ENCODE data around the gene RHOBTB1.

DNA sequence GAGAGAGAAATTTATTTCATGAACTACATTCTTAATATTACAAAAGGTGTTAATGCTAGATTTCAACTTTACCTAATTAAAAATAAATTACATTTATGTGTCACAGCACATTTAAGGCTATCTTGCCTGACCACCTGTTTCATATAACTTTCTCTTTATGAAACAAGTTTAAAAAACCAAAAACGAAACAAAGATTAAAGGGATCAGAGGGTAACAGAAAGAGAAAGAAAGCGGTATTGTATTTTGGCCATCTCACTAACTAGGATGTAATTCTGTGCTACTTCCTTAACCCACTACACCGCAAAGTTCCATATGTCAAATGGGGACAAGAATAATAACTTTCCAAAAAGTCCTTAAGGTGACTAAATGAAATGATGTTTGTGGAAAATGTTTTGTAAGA, 6.3 kb upstream of the RHOBTB1 start:
- TF ChIP-seq, protein P1, sequence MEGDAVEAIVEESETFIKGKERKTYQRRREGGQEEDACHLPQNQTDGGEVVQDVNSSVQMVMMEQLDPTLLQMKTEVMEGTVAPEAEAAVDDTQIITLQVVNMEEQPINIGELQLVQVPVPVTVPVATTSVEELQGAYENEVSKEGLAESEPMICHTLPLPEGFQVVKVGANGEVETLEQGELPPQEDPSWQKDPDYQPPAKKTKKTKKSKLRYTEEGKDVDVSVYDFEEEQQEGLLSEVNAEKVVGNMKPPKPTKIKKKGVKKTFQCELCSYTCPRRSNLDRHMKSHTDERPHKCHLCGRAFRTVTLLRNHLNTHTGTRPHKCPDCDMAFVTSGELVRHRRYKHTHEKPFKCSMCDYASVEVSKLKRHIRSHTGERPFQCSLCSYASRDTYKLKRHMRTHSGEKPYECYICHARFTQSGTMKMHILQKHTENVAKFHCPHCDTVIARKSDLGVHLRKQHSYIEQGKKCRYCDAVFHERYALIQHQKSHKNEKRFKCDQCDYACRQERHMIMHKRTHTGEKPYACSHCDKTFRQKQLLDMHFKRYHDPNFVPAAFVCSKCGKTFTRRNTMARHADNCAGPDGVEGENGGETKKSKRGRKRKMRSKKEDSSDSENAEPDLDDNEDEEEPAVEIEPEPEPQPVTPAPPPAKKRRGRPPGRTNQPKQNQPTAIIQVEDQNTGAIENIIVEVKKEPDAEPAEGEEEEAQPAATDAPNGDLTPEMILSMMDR (IDR thresholded peaks at IDR 0.05; ENCODE audit: low read depth, low read length, poor library complexity, severe bottlenecking) = no peak
- no peak for TF ChIP-seq EZH2phosphoT487 (IDR thresholded peaks at IDR 0.05; ENCODE audit: borderline replicate concordance, low read length)

Data from DOHH2 (cell line).